H1 (cell line): ENCODE measurements around the gene P3H3.

Experiments used
- BACH1 ChIP-seq: IDR thresholded peaks from 2 replicates; pipeline ENCODE4 v1.6.1; 2012; ENCODE audit warnings: low read length, improper control_type of control experiment
- CBX5 ChIP-seq: fragments of 300-800, 300-1000 bp; sonication (generic); IDR thresholded peaks from 2 replicates; pipeline ENCODE4 v1.7.1; 2016; ENCODE audit warnings: antibody characterized with exemption, low read length, low read depth
- CBX8 ChIP-seq: fragments of 300-800, 300-1000 bp; sonication (generic); IDR thresholded peaks from 2 replicates; pipeline ENCODE4 v1.7.1; 2016; ENCODE audit warnings: low read depth, low read length, borderline replicate concordance
- POLR2A ChIP-seq, 2 experiments: IDR thresholded peaks; 1 replicate in 1 of 2; 2 replicates in 1 of 2; pipeline ENCODE4 v1.6.1; 2011; ENCODE audit warnings: low read depth in 2 of 2, low read length in 2 of 2, mild to moderate bottlenecking in 2 of 2; ENCODE audit errors: control extremely low read depth in 1 of 2
- SP1 ChIP-seq: IDR thresholded peaks from 2 replicates; pipeline ENCODE4 v1.6.1; 2011; ENCODE audit warnings: low read depth, low read length
- TAF1 ChIP-seq: IDR thresholded peaks from 2 replicates; pipeline ENCODE4 v1.6.1; 2011; ENCODE audit warnings: mild to moderate bottlenecking, low read depth, low read length
- ZNF274 ChIP-seq: IDR thresholded peaks from 2 replicates; pipeline ENCODE4 v1.7.0; 2012; ENCODE audit warnings: low read length, borderline replicate concordance; ENCODE audit errors: extremely low read depth
- TF ChIP-seq, protein P1 (sequence below), 3 experiments: IDR thresholded peaks; 1 replicate in 2 of 3; 2 replicates in 1 of 3; pipeline versions ENCODE4 v1.5.1 to v1.6.1; 2011; ENCODE audit warnings: low read length in 3 of 3, mild to moderate bottlenecking in 3 of 3, inconsistent platforms in 2 of 3, low read depth in 1 of 3, moderate library complexity in 1 of 3; ENCODE audit not compliant: insufficient read depth in 1 of 3; ENCODE audit errors: control extremely low read depth in 1 of 3

DNA sequence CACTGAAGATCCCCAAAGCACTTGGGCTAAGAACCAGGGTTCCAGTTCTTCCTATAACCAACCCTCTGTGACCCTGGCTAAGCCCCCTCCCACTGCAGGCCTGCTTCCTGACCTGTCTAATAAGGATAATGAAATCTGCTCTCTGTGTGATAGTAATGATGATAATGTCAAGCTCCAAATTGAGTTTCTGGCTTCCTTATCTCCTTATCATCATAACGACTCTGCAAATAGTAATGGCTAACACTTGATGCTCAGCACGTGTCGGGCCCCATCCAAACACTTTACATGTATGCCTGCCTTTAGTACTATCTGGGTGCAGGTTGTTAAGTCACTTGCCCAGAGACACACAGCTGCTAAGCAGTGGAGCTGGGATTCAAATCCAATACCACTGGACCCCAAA lies 11.6 kb upstream of the P3H3 start:
- TF ChIP-seq, protein P1, sequence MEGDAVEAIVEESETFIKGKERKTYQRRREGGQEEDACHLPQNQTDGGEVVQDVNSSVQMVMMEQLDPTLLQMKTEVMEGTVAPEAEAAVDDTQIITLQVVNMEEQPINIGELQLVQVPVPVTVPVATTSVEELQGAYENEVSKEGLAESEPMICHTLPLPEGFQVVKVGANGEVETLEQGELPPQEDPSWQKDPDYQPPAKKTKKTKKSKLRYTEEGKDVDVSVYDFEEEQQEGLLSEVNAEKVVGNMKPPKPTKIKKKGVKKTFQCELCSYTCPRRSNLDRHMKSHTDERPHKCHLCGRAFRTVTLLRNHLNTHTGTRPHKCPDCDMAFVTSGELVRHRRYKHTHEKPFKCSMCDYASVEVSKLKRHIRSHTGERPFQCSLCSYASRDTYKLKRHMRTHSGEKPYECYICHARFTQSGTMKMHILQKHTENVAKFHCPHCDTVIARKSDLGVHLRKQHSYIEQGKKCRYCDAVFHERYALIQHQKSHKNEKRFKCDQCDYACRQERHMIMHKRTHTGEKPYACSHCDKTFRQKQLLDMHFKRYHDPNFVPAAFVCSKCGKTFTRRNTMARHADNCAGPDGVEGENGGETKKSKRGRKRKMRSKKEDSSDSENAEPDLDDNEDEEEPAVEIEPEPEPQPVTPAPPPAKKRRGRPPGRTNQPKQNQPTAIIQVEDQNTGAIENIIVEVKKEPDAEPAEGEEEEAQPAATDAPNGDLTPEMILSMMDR (IDR thresholded peaks at IDR 0.05; ENCODE audit: control extremely low read depth in 1 of 3, insufficient read depth in 1 of 3, low read depth in 1 of 3, low read length in 3 of 3): no peak
- no peak for TF ChIP-seq TAF1
- TF ChIP-seq BACH1: no peak
- no peak for TF ChIP-seq CBX8
- TF ChIP-seq CBX5: no peak
- TF ChIP-seq POLR2A (IDR thresholded peaks at IDR 0.05; ENCODE audit: control extremely low read depth in 1 of 2, low read depth in 2 of 2, low read length in 2 of 2): no peak
- TF ChIP-seq SP1: no peak
- TF ChIP-seq ZNF274: no peak
